Right lobe of liver (tissue), 4 donors: Measurements from ENCODE around the gene TGFBI.

ENCODE experiments used
- POLR2A ChIP-seq: fragments of 450-650 bp; IDR thresholded peaks from one replicate; pipeline ENCODE4 v1.6.1; 2017; ENCODE audit warnings: antibody characterized with exemption, mild to moderate bottlenecking
- TF ChIP-seq, protein P1 (sequence below), 4 donors: fragments of 200-600 bp in 3 of 4; fragments of 450-650 bp in 1 of 4; IDR thresholded peaks; one replicate each; pipeline versions ENCODE4 v1.5.1 to v1.8.0; 2016 to 2022; ENCODE audit warnings: antibody characterized with exemption in 4 of 4, mild to moderate bottlenecking in 2 of 4
- donor health status: DM: no; HTN: no; CAD: no.
- donor health status: DM: no; HTN: no; CAD: no.
- donor health status: DM: no; HTN: yes; CAD: no.

DNA sequence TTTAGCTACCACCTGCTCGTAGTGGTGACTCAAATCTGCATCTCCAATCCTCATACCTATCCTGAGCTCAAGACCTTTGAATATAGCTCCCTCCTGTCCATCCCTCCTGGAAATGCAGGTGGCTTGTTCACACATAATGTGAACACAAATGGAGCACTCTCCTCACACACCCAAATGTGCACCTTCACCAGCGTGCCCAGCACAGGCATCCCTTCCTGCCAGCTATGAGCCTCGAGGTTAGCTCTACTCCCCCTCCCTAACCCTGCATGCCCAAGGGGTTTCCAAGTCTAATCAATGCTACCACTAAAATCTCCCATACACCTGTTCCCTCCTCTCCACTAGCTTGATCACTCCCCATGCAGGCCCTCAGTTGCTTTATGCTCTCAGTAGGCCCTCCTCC, 2.2 kb upstream of the TGFBI start:
- TF ChIP-seq, protein P1, sequence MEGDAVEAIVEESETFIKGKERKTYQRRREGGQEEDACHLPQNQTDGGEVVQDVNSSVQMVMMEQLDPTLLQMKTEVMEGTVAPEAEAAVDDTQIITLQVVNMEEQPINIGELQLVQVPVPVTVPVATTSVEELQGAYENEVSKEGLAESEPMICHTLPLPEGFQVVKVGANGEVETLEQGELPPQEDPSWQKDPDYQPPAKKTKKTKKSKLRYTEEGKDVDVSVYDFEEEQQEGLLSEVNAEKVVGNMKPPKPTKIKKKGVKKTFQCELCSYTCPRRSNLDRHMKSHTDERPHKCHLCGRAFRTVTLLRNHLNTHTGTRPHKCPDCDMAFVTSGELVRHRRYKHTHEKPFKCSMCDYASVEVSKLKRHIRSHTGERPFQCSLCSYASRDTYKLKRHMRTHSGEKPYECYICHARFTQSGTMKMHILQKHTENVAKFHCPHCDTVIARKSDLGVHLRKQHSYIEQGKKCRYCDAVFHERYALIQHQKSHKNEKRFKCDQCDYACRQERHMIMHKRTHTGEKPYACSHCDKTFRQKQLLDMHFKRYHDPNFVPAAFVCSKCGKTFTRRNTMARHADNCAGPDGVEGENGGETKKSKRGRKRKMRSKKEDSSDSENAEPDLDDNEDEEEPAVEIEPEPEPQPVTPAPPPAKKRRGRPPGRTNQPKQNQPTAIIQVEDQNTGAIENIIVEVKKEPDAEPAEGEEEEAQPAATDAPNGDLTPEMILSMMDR (IDR thresholded peaks at IDR 0.05) = no peak
- no peak for TF ChIP-seq POLR2A
